HepG2 (cell line): Measurements from ENCODE around the gene HLF. TPM values are rescaled to one million over a fixed set of nuclear protein-coding genes. Genes with fewer than 3 reads are reported as not detected.

Experiments used
- ARID2 ChIP-seq: sonication (generic); formaldehyde crosslinking; IDR thresholded peaks from 2 replicates; pipeline ENCODE4 v1.8.1; 2022; ENCODE audit warnings: mild to moderate bottlenecking, missing genetic modification reagents, borderline replicate concordance
- BRCA1 ChIP-seq: sonication (generic); formaldehyde crosslinking; IDR thresholded peaks from 2 replicates; pipeline ENCODE4 v1.4.0; 2020; ENCODE audit warnings: missing genetic modification reagents
- CHD2 ChIP-seq: IDR thresholded peaks from 2 replicates; pipeline ENCODE4 v1.6.1; 2011; ENCODE audit warnings: low read depth, low read length, improper control_type of control experiment
- ELF4 ChIP-seq: sonication (generic); formaldehyde crosslinking; IDR thresholded peaks from 2 replicates; pipeline ENCODE4 v1.5.0; 2020; ENCODE audit warnings: missing genetic modification reagents, mild to moderate bottlenecking, moderate library complexity, borderline replicate concordance
- MAZ ChIP-seq, 2 experiments: sonication (generic) in 1 of 2; formaldehyde crosslinking in 1 of 2; IDR thresholded peaks; 2 replicates each; pipeline versions ENCODE4 v1.5.0 to v1.6.1; 2012 to 2020; ENCODE audit warnings: low read depth in 2 of 2, mild to moderate bottlenecking in 2 of 2, borderline replicate concordance in 1 of 2, improper control_type of control experiment in 1 of 2, low read length in 1 of 2, missing genetic modification reagents in 1 of 2, moderate library complexity in 1 of 2
- MLX ChIP-seq: IDR thresholded peaks from 2 replicates; pipeline ENCODE4 v1.6.1; 2016
- MXD1 ChIP-seq: sonication (generic); formaldehyde crosslinking; IDR thresholded peaks from 2 replicates; pipeline ENCODE4 v1.4.0; 2020; ENCODE audit warnings: mild to moderate bottlenecking, missing genetic modification reagents
- NR2F1 ChIP-seq, 2 experiments: fragments of 450-650 bp in 1 of 2; formaldehyde crosslinking in 1 of 2; IDR thresholded peaks; 2 replicates each; pipeline versions ENCODE4 v1.5.0 to v1.6.1; 2016 to 2020; ENCODE audit warnings: mild to moderate bottlenecking in 1 of 2, missing compliant biosample characterization in 1 of 2, missing genetic modification reagents in 1 of 2, moderate library complexity in 1 of 2
- SIN3B ChIP-seq: fragments of 150-350 bp; IDR thresholded peaks from 2 replicates; pipeline ENCODE4 v1.6.1; 2014; ENCODE audit warnings: low read length
- SNAPC2 ChIP-seq: sonication (generic); formaldehyde crosslinking; IDR thresholded peaks from 2 replicates; pipeline ENCODE4 v1.8.1; 2022; ENCODE audit warnings: mild to moderate bottlenecking, missing genetic modification reagents
- ZBTB21 ChIP-seq: sonication (generic); formaldehyde crosslinking; IDR thresholded peaks from 2 replicates; pipeline ENCODE4 v1.4.0; 2020; ENCODE audit warnings: missing genetic modification reagents
- ZFP41 ChIP-seq: sonication (generic); formaldehyde crosslinking; IDR thresholded peaks from 2 replicates; pipeline ENCODE4 v1.4.0; 2020; ENCODE audit warnings: mild to moderate bottlenecking, missing genetic modification reagents, borderline replicate concordance
- ZNF552 ChIP-seq: sonication (generic); formaldehyde crosslinking; IDR thresholded peaks from 2 replicates; pipeline ENCODE4 v1.9.0; 2022; ENCODE audit warnings: missing genetic modification reagents, mild to moderate bottlenecking, borderline replicate concordance
- ZNF782 ChIP-seq: sonication (generic); formaldehyde crosslinking; IDR thresholded peaks from 2 replicates; pipeline ENCODE4 v1.4.0; 2020; ENCODE audit warnings: missing genetic modification reagents, mild to moderate bottlenecking, borderline replicate concordance
- ZNF792 ChIP-seq: IDR thresholded peaks from 2 replicates; pipeline ENCODE4 v1.6.1; 2016
- ZSCAN21 ChIP-seq: sonication (generic); formaldehyde crosslinking; IDR thresholded peaks from 2 replicates; pipeline ENCODE4 v1.8.0; 2022; ENCODE audit warnings: mild to moderate bottlenecking, missing genetic modification reagents, moderate library complexity, borderline replicate concordance
- polyA plus RNA-seq, 8 experiments: library from polyadenylated mRNA; depleted of rRNA in 3 of 8; stranded (reverse) in 7 of 8; unstranded in 1 of 8; fragments of >200 nt; fragmentation: Illumina TruSeq in 4 of 8; extraction: Trizol in 4 of 8; gene quantifications; 2 replicates each; pipeline versions ENCODE4 v1.2.1 to v1.2.3, GENCODE V29; 2011 to 2016; ENCODE audit warnings: low read depth in 4 of 8, missing spikeins in 1 of 8, mixed read lengths in 1 of 8; ENCODE audit not compliant: insufficient read depth in 1 of 8
- total RNA-seq, 5 experiments: library from RNA; depleted of rRNA; stranded (reverse); fragments of >200 nt; fragmentation: Illumina TruSeq; extraction: Trizol; gene quantifications; 2 replicates each; pipeline ENCODE4 v1.2.3, GENCODE V29; 2016; ENCODE audit warnings: low read depth in 1 of 5
- TF ChIP-seq, protein P1 (sequence below): sonication (generic); formaldehyde crosslinking; IDR thresholded peaks from 2 replicates; pipeline ENCODE4 v1.8.0; 2022; ENCODE audit warnings: mild to moderate bottlenecking, missing genetic modification reagents, moderate library complexity
- TF ChIP-seq, protein P2 (sequence below): sonication (generic); formaldehyde crosslinking; IDR thresholded peaks from 2 replicates; pipeline ENCODE4 v1.5.1; 2020; ENCODE audit warnings: mild to moderate bottlenecking, missing genetic modification reagents, borderline replicate concordance

The HLF gene
- total and polyA plus RNA-seq, 2 of the 13 experiments (the other 11 are each of a cell fraction or from before 2014, with no cell fraction given) = 202 to 346 TPM

DNA sequence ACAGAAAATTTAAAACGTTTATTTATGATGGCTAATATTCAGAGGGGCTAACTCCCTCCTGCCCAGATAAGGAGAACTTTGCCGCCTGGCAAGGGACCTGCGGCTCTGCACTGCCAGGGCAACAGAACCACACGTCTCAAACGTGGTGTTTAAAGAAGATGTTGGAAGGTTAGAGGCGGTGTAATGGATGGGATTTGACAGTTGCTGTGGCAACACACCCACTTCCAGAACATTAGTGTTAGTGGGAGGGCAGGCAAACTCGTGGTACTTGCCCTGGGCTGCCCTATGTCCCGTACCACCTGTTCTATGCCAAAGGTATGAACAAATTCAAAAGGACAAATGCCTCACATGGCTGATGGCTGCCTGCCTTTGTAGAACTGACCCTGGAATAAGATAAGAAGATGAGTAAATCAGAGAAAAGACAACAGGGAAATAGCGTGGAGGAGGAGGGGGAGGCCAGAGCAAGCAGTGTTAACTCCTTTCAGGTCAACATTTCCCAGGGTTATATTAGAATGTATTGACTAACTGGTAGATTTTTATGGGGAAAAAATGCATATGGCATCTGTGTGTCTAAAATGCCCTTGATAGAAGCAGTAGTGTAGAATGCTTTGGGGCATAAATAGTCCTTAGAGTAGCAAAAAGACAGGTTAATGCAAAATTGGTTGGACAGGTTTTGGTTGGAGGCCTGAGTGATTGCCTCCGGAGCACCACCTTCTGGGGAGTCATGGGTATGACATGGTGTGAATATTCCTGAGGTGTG lies 30.8 kb downstream of the HLF start (continued):
- TF ChIP-seq BRCA1 (CRISPR knock-in tag) (no peak), ZSCAN21 (CRISPR knock-in tag) (0 out of 2 replicates have a peak, but pooled peaks have one; percentile 44), ZNF782 (CRISPR knock-in tag) (0 out of 2 replicates have a peak, but pooled peaks have one; percentile 52), ELF4 (no peak), ZFP41 (CRISPR knock-in tag) (no peak), ZBTB21 (CRISPR knock-in tag) (no peak), MXD1 (no peak), MAZ (IDR thresholded peaks at IDR 0.05; ENCODE audit: borderline replicate concordance, low read depth, low read length) (no peak), MAZ (CRISPR knock-in tag; IDR thresholded peaks at IDR 0.05; ENCODE audit: low read depth) (peak; percentile 56; the same call in 1 of the 2 replicates), NR2F1 (CRISPR knock-in tag; IDR thresholded peaks at IDR 0.05) (peak in 1 of 2 experiments; percentile 23; a peak in 1 of 4 replicates), CHD2 (no peak), MLX (CRISPR knock-in tag) (no peak), ZNF552 (CRISPR knock-in tag) (no peak), ZNF792 (CRISPR knock-in tag) (no peak), ARID2 (CRISPR knock-in tag) (peak; percentile 82; the same call in 1 of the 2 replicates), SIN3B (no peak), SNAPC2 (peak; percentile 68; the same call in 1 of the 2 replicates)
- TF ChIP-seq, protein P1, sequence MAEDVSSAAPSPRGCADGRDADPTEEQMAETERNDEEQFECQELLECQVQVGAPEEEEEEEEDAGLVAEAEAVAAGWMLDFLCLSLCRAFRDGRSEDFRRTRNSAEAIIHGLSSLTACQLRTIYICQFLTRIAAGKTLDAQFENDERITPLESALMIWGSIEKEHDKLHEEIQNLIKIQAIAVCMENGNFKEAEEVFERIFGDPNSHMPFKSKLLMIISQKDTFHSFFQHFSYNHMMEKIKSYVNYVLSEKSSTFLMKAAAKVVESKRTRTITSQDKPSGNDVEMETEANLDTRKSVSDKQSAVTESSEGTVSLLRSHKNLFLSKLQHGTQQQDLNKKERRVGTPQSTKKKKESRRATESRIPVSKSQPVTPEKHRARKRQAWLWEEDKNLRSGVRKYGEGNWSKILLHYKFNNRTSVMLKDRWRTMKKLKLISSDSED = no peak
- TF ChIP-seq, protein P2, sequence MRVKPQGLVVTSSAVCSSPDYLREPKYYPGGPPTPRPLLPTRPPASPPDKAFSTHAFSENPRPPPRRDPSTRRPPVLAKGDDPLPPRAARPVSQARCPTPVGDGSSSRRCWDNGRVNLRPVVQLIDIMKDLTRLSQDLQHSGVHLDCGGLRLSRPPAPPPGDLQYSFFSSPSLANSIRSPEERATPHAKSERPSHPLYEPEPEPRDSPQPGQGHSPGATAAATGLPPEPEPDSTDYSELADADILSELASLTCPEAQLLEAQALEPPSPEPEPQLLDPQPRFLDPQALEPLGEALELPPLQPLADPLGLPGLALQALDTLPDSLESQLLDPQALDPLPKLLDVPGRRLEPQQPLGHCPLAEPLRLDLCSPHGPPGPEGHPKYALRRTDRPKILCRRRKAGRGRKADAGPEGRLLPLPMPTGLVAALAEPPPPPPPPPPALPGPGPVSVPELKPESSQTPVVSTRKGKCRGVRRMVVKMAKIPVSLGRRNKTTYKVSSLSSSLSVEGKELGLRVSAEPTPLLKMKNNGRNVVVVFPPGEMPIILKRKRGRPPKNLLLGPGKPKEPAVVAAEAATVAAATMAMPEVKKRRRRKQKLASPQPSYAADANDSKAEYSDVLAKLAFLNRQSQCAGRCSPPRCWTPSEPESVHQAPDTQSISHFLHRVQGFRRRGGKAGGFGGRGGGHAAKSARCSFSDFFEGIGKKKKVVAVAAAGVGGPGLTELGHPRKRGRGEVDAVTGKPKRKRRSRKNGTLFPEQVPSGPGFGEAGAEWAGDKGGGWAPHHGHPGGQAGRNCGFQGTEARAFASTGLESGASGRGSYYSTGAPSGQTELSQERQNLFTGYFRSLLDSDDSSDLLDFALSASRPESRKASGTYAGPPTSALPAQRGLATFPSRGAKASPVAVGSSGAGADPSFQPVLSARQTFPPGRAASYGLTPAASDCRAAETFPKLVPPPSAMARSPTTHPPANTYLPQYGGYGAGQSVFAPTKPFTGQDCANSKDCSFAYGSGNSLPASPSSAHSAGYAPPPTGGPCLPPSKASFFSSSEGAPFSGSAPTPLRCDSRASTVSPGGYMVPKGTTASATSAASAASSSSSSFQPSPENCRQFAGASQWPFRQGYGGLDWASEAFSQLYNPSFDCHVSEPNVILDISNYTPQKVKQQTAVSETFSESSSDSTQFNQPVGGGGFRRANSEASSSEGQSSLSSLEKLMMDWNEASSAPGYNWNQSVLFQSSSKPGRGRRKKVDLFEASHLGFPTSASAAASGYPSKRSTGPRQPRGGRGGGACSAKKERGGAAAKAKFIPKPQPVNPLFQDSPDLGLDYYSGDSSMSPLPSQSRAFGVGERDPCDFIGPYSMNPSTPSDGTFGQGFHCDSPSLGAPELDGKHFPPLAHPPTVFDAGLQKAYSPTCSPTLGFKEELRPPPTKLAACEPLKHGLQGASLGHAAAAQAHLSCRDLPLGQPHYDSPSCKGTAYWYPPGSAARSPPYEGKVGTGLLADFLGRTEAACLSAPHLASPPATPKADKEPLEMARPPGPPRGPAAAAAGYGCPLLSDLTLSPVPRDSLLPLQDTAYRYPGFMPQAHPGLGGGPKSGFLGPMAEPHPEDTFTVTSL (CRISPR knock-in tag) = no peak
